ENCODE results near the gene LRSAM1.

The LRSAM1 gene

GRCh38 chr9:127426756-127427155 is 24.6 kb upstream of the LRSAM1 start:
- DNase-seq (ENCODE audit: low read depth in 2 of 2) = peak in 1 of 2 donors; percentile 45

DNA sequence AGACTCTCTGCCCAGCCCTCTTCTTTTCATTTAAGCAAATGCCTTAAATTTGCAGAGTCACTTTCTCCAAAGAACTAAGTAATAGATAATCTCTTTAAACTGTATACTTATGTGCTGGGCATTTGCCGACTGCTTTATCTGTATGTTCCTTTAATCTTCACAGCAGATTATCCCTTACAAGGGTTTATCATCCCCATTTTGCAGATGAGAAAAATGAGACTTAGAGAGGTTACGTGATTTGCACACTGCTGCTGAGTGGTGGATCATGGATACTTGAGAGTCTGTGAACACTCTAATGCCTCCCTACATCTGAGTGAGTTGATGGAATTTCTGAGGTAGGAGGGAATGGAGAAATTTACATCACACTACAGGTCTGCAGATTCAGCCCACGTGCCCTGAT is 23.0 kb upstream of the LRSAM1 start:
- DNase-seq (ENCODE audit: low read depth in 2 of 2) = no peak

- no peak for DNase-seq (ENCODE audit: low read depth in 2 of 2)
These were observed 20.9 kb upstream of the LRSAM1 start for GRCh38 chr9:127430415-127430814.

DNA sequence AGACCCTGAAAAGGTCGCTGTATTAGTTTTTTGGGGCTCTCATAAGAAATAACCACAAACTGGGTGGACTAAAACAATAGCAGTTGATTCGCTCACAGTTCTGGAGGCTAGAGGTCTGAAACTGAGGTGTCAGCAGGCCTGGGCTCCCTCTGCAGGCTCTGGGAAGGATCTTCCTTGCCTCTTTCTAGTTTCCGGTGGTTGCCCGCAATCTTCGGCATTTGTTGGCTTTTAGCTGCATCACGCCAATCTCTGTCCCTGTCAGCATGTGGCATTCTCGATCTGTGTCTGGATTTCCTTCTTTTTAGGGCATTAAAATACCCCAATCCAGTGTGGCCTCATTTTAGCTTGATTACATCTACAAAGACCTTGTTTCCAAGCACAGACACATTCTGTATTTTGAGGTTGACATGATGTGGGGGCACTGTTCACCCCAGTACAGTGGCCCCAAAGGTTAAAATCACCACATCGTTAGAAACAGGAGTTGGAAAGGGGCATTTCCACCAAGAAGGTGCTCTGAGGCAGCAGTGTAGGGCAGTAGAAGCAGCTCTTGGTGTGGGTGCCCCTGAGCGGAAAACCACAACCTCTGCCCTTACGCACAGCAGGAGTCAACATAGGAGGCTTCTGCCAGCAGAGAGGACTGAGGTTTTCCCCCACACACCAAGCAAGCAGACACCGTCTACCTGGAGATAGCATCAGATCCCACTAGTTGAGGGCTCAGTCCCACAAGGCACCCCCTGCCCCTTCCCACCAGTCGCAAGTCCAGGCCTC is 13.6 kb upstream of the LRSAM1 start:
- no peak for DNase-seq (ENCODE audit: low read depth in 2 of 2)

DNA sequence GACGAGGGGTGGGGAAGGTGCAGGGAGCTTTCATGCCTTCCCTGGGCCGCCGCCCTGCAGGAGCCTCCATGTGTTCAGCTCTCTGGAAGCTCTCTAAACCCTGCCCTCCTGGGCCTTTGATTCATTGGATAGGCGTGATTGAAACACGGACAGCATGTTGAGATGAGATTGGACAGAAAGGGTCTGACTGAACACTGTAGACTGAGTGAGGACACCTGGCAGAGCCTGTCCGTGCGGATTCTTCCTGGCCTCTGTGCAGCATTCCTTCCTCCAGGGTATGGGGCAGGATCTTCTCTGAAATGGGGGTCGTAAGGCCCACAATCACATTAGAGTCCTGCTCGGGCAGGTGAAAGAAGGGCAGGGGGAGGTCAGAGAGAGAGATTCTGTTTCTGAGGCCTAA is 12.9 kb upstream of the LRSAM1 start:
- no peak for DNase-seq (ENCODE audit: low read depth in 2 of 2)

- DNase-seq (ENCODE audit: low read depth in 2 of 2) = no peak
These were observed 6.9 kb upstream of the LRSAM1 start for GRCh38 chr9:127444283-127444920.

- DNase-seq (ENCODE audit: low read depth in 2 of 2) = no peak
These were observed 6.1 kb upstream of the LRSAM1 start for GRCh38 chr9:127444921-127445850.

DNA sequence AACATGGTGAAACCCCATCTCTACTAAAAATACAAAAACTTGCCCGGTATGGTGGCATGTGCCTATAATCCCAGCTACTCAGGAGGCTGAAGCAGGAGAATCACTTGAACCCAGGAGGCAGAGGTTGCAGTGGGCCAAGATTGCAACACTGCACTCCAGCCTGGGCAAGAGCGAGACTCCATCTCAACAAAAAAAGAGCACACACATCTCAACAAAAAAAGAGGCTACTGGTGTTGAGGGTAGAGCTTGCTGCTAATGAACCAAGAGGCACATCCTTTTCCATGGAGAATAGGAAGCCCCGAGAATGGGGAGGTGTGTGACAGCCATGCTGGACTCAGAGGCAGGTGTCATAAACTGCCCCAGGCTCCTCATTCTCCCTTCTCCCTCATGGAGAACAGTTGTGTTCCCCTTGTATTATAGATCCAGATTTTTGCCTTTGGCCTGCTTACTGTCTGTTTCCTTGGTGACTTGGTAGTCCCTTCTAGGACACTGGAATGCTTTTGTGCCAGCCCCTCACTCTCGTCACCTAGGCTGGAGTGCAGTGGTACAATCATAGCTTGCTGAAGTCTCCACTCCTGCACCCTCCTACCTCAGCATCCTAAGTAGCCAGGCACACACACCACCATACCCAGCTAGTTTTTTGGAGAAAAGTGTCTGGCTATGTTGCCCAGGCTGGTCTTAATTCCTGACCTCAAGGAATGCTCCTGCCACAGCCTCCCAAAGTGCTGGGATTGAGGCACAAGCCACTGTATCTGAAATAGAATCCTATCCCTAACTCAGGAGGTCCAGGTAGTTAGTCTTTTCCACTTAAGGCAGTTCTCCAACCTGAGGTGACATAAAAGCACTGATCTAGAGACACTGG is 5.2 kb upstream of the LRSAM1 start:
- DNase-seq (ENCODE audit: low read depth in 2 of 2) = no peak

GRCh38 chr9:127446713-127447415 is 4.4 kb upstream of the LRSAM1 start:
- no peak for DNase-seq (ENCODE audit: low read depth in 2 of 2)

DNA sequence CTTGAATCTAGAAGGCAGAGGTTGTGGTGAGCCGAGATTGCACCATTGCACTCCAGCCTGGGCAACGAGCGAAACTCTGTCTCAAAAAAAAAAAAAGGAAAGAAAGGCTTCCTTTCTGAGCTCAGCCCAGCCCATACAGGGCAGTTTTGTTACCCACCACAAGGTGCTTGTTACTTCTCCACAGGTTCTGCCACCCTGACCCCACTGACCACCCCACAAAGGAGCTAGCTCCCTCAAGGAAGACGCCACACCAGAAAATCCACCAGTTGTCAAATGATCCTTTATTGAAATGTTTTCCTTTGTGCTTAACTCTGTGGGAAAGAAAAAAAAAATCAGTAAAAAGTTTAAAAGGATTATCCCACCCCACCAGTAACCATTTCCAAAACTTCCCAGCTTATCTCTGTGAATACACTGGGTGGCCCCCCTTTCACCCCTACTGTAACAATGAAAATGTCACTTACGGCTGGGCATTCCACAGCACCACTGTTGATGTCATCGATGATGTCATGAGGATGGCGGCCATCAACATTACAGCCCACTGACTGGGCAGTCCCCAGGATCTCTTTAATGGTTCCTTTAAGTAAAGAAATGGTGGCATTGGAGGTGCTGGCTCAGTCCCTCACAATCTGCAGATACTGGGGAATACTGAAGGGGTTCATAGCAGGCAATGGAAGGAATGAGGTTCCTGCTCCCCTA is 3.7 kb upstream of the LRSAM1 start:
- DNase-seq (ENCODE audit: low read depth in 2 of 2) = no peak

GRCh38 chr9:127448112-127448805 is 3.1 kb upstream of the LRSAM1 start:
- DNase-seq (ENCODE audit: low read depth in 2 of 2) = no peak

DNA sequence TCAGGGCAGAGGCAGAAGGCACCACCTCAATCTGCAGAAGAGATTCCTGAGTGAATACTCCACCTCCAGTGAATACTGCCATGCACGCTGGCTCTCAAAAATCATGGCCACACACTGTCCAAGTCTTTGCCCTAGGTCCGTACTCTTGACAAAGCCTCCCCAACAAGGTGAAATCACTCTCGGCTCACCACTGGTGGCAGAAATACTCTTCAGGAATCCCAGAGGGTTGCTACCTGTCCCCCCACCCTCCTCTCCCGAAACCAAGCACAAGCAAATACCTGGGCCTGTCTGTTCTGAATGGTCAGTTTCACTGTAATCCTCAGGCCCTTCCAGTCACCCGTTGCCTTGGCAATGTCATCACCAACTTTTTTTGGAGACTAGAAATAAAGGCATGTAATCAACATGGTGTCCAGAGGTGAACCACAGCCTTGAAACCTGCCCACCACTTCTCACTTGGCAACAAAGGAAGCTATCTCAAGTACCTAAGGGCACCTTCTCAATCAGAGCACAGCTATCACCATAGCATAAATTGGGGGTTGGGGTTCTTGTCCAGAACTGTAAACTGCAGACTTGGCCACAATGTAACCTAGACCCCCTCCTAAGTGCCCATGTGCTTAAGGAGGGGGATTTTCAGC is 1.9 kb upstream of the LRSAM1 start:
- DNase-seq (ENCODE audit: low read depth in 2 of 2) = no peak

DNA sequence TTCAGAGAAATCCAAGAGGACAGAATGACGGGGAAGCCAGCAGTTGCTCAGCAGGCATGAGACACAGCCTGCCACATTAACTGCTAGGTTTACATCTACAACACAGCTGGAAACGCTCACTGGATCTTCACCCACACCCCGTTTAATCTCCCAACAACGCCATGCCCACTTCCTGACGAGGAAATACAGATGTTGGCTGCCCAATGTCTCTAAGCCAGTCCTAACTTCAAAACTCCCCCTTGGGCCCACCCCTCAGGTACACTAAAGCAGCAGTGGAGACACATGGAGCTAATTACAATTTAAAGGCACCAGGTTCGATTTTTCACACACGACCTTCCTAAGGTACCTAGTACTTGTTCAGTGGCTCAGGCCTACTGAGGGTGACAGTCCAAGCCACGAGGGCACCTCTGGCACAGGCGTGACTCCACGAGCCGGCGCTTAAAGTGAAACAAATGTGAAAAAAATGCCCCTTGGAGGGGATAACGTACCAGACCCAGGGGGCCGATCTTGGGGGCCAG is 1.0 kb upstream of the LRSAM1 start:
- DNase-seq (ENCODE audit: low read depth in 2 of 2) = no peak

GRCh38 chr9:127451608-127451857 is 223 bp downstream of the LRSAM1 start:
- no peak for DNase-seq (ENCODE audit: low read depth in 2 of 2)

- DNase-seq (ENCODE audit: low read depth in 2 of 2) = peak; percentile 47 to 53
These were observed 747 bp downstream of the LRSAM1 start for GRCh38 chr9:127451858-127452656.

DNA sequence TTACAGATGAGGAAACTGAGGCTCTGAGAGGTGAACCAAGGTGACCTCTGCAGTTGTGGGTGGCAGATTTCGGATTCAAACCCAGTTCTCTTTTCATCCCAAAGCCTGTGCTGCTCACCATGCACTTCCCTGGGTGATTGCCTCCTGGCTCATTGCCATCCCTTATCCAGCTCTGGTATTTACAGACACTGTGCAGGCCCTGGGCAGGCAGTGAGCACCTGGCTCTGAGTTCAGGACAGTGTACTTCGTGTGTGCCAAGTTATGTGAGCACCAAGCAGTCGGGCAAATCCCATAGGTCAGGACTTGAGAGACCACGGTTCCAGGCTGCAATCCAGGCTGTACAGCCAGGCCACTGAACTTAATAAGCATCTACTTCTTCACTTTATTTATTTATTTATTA is 1.4 kb downstream of the LRSAM1 start:
- no peak for DNase-seq (ENCODE audit: low read depth in 2 of 2)

DNA sequence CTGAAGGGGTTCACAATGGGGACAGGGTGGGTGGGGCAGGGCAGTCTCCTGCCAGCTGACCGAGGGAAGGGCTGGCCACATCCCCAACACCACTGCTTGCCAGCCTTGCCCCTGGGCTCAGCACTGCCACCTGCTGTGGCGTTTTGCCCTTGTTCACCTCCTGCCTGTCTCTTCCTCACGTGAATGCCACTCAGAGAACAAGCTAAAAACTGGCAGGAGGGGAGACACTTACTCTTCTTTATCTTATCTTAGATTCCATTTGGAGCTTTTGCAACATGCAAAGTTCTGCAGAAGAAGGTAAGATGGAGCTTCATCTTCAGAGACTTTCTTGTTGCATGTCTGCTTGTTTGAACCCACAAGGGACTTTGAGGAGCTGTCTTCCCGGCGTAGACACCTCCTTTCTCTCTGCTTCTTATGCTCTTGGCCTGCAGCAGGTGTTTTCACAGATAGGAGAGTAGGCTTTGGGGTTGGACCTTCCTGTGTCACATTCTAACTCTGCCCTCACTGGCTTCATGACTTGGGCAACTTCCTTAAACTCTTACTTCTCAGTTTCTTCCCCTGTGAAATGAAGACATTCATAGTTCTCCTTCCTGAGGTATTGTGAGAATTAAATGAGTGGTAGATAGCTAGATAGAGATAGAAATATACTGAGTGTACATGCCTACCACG is 4.1 kb downstream of the LRSAM1 start:
- DNase-seq (ENCODE audit: low read depth in 2 of 2) = no peak
